PC-9 (cell line): ENCODE data around the gene AKAP13. TPM values are rescaled to one million over a fixed set of nuclear protein-coding genes. Genes with fewer than 3 reads are reported as not detected.

ENCODE experiments used
- BruUV-seq: library from RNA; stranded (reverse); fragments of 400-500 nt; replicated peaks from 2 replicates; lab custom pipeline; 2021; lab: Mats Ljungman, UMichigan
- CTCF ChIA-PET: fragments of 300-600 bp; sonication (Branson Sonifier 250); formaldehyde crosslinking; loops from one replicate; lab custom pipeline; 2022; ENCODE audit warnings: antibody characterized with exemption; lab: Charles Lee
- POLR2A ChIA-PET: fragments of 300-600 bp; sonication (Branson Sonifier 250); formaldehyde crosslinking; loops from one replicate; lab custom pipeline; 2022; ENCODE audit warnings: antibody characterized with exemption; ENCODE audit not compliant: unreplicated experiment; lab: Charles Lee
- DNase-seq, 2 experiments: peaks; one replicate each; pipeline versions ENCODE4 v3.0.0 to v3.0.0-alpha.2; 2015 to 2022; ENCODE audit warnings: mixed read lengths in 1 of 2
- H2AFZ ChIP-seq: fragments of 200-600 bp; sonication (generic); 2 replicates; pipeline ENCODE4 v1.8.1; 2017; ENCODE audit warnings: antibody characterized with exemption
- H3F3A ChIP-seq: fragments of 200-600 bp; sonication (generic); 2 replicates; pipeline ENCODE4 v1.8.1; 2017; ENCODE audit warnings: antibody characterized with exemption, mild to moderate bottlenecking, low read depth; ENCODE audit not compliant: insufficient read depth
- H3K27ac ChIP-seq: fragments of 200-600 bp; sonication (generic); 2 replicates; pipeline ENCODE4 v1.6.1; 2016; ENCODE audit warnings: mixed run types
- H3K27me3 ChIP-seq: fragments of 200-600 bp; sonication (generic); 2 replicates; pipeline ENCODE4 v1.6.1; 2016; ENCODE audit warnings: low read depth, mixed run types; ENCODE audit not compliant: insufficient read depth
- H3K36me3 ChIP-seq: fragments of 200-600 bp; sonication (generic); 2 replicates; pipeline ENCODE4 v1.6.1; 2016; ENCODE audit warnings: low read depth, mixed run types
- H3K4me1 ChIP-seq: fragments of 200-600 bp; sonication (generic); replicated peaks from 2 replicates; pipeline ENCODE4 v1.6.1; 2016; ENCODE audit warnings: mixed run types; ENCODE audit not compliant: insufficient read depth
- H3K4me2 ChIP-seq: fragments of 200-600 bp; sonication (generic); 2 replicates; pipeline ENCODE4 v1.6.1; 2017; ENCODE audit warnings: mixed run types
- H3K4me3 ChIP-seq: fragments of 200-600 bp; sonication (generic); 2 replicates; pipeline ENCODE4 v1.6.1; 2016; ENCODE audit warnings: mixed run types
- H3K79me2 ChIP-seq: fragments of 200-600 bp; sonication (generic); 2 replicates; pipeline ENCODE4 v1.6.1; 2017; ENCODE audit warnings: low read depth, mixed run types
- H3K9me2 ChIP-seq: fragments of 200-600 bp; sonication (generic); 2 replicates; pipeline ENCODE4 v1.8.1; 2017; ENCODE audit warnings: mild to moderate bottlenecking; ENCODE audit not compliant: insufficient read depth
- H3K9me3 ChIP-seq: fragments of 200-600 bp; sonication (generic); 2 replicates; pipeline ENCODE4 v1.8.1; 2016; ENCODE audit warnings: low read depth; ENCODE audit not compliant: insufficient read depth
- H4K20me1 ChIP-seq: fragments of 200-600 bp; sonication (generic); 2 replicates; pipeline ENCODE4 v1.8.1; 2017; ENCODE audit not compliant: insufficient read depth
- EZH2 ChIP-seq: fragments of 200-600 bp; sonication (generic); IDR thresholded peaks from 2 replicates; pipeline ENCODE4 v1.8.0; 2017; ENCODE audit warnings: antibody characterized with exemption, low read depth
- intact Hi-C: fragments of 100-400 bp; cut with micrococcal nuclease; formaldehyde crosslinking; loops from one replicate; pipeline ENCODE4 v1.10.0; 2022; ENCODE audit not compliant: unreplicated experiment
- total RNA-seq: library from RNA; stranded (reverse); gene quantifications from 2 replicates; pipeline ENCODE4 v1.2.3, GENCODE V29; 2021
- TF ChIP-seq, protein P1 (sequence below): fragments of 200-600 bp; sonication (generic); conservative IDR thresholded peaks from 2 replicates; pipeline ENCODE4 v1.6.1; 2017; ENCODE audit warnings: mixed run types, antibody characterized with exemption, mild to moderate bottlenecking, moderate library complexity

Gene AKAP13
- total RNA-seq, 1 experiment from 2014 or later: 82.5 TPM

DNA sequence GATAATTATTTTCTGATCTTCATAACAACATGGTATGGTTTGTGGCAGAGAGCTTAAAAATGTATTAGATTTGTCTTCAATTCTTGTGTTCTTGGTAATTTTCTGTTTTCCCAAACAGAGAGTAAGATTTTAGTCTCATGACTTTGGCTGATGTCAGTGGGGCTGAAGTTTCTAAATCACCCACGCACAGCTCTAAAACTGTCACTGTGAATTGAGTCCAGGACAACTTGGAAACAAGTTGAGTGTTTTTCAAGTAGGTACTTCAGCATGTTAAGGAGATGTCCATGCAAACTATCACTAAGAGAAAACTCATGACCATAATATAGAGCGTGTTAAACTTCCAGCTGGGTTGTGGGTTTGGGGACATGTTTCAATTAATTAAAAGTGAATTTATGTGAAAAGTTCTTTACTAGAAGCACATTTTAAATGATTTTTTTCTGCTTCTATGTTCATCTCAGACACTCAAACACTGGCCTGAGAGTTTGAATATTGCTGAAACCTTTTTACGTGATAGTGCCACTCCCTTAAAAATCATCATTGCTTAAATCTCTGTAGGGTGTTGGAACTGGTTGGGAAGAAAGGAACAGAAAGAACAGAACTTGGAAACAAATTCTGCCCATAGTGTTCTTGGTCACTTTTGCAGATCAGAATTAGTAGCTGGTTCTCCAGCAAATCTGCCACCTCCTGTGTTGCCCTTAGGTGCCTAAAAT is 324.5 kb downstream of the AKAP13 start:
- H3F3A ChIP-seq: peaks cover 3% of the 10 kb centered on the region; the same call in 1 of the 2 replicates
- no peaks in the 10 kb centered on the region for H3K27me3 ChIP-seq
- H3K4me1 ChIP-seq: no peaks in the 10 kb centered on the region
- ChIA-PET CTCF (no interaction called here), POLR2A (no interaction called here)
- H3K79me2 ChIP-seq: no peaks in the 10 kb centered on the region
- no peaks in the 10 kb centered on the region for H3K9me3 ChIP-seq
- H4K20me1 ChIP-seq: peaks cover under 1% of the 10 kb centered on the region; the same call in 1 of the 2 replicates
- no peak overlapping the region for H3K4me3 ChIP-seq
- H2AFZ ChIP-seq: no peak overlapping the region
- DNase-seq: no peak
- H3K36me3 ChIP-seq: no peaks in the 10 kb centered on the region
- H3K9me2 ChIP-seq: no peaks in the 10 kb centered on the region
- no peak for TF ChIP-seq EZH2
- TF ChIP-seq, protein P1, sequence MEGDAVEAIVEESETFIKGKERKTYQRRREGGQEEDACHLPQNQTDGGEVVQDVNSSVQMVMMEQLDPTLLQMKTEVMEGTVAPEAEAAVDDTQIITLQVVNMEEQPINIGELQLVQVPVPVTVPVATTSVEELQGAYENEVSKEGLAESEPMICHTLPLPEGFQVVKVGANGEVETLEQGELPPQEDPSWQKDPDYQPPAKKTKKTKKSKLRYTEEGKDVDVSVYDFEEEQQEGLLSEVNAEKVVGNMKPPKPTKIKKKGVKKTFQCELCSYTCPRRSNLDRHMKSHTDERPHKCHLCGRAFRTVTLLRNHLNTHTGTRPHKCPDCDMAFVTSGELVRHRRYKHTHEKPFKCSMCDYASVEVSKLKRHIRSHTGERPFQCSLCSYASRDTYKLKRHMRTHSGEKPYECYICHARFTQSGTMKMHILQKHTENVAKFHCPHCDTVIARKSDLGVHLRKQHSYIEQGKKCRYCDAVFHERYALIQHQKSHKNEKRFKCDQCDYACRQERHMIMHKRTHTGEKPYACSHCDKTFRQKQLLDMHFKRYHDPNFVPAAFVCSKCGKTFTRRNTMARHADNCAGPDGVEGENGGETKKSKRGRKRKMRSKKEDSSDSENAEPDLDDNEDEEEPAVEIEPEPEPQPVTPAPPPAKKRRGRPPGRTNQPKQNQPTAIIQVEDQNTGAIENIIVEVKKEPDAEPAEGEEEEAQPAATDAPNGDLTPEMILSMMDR: no peak
- no peak overlapping the region for H3K4me2 ChIP-seq
- intact Hi-C loops: no loop called here
- no TSS peak for BruUV-seq
- no peak overlapping the region for H3K27ac ChIP-seq

DNA sequence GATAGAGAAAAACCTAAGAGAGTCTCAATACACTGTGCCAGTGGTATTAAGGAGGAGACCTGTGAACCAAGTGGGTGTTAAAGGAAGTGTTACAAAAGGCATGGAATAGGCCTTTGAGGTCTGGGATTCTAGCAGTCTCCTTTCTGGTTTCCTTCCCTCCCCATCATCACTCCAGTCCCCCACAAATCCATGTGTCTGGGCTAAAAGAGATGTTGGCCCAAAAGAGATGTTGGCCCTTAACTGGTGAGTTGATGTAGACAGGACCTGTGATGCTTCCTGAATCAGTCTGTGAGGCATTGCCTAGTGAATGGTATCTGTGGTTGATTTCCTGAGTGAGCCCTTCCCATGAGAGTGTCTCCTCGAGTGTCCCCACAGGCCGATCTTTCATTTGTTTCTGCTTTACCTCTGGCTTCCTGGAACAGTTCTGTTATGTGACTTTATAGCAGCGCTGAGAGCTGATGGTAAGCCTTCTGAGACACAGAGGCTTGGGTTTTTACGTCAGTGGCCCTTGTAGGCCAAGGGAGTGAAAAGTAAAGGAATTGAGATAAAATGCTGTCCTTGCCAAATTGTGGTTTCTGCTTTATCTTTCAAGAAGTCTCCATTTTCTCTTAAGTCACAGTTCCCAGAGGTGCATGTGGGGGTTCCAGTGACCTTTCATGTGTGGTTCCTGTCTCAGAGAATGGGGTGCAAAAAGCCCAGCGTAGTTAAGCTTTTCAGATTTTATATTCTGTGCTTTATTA is 326.5 kb downstream of the AKAP13 start:
- Histone ChIP-seq H3K4me3 (no peak overlapping the region), H3K36me3 (peaks cover 6% of the 10 kb centered on the region; the same call in 1 of the 2 replicates), H3K27me3 (no peaks in the 10 kb centered on the region), H3K4me1 (no peaks in the 10 kb centered on the region), H3K9me3 (no peaks in the 10 kb centered on the region), H3K9me2 (no peaks in the 10 kb centered on the region), H3F3A (peaks cover 6% of the 10 kb centered on the region; the same call in 1 of the 2 replicates), H3K27ac (no peak overlapping the region), H3K79me2 (no peaks in the 10 kb centered on the region), H2AFZ (no peak overlapping the region), H3K4me2 (no peak overlapping the region), H4K20me1 (no peaks in the 10 kb centered on the region)
- intact Hi-C loops: no loop called here
- POLR2A ChIA-PET: no interaction called here
- TF ChIP-seq, protein P1: no peak
- TF ChIP-seq EZH2: no peak
- CTCF ChIA-PET: no interaction called here
- DNase-seq: no peak
- no TSS peak for BruUV-seq

DNA sequence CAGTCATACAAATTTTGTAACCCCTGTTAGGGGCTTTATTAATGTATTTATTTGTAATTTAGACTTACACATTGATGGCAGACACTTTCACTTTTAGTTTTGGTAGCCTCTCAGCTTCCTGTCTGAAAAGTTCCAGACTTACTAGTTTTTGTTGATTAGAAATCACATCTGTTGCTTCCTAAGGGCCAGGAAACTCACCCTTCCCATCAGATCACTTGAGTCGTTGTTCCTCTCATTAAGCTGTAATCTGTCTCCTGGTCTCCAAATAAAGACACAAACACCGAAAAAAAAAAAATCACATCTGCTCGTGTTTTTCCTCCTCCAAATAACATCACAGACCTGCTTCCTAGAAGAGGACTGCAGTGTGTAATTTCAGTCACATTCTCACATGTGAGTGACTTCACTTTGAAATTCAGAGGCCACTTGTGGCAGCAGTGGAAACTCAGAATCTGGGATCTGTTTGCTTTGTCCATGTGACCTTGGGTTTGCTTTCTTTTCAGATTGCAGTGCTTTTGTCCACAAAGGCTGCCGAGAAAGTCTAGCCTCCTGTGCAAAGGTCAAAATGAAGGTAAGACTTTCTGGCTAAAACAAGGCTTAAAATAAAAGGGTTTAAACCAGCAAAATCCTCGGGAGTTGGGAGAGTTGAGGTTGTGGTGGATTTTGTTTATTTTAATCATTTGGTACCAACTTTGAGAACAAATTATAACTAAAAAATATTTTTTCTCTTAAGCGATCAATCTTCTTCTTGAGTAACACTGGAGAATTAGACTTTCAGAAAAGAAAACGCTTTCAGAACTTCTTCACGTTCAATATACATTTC is 327.3 kb downstream of the AKAP13 start:
- Histone ChIP-seq H3K4me2 (no peak overlapping the region), H4K20me1 (no peaks in the 10 kb centered on the region), H3K27me3 (no peaks in the 10 kb centered on the region), H3K9me3 (no peaks in the 10 kb centered on the region), H3K4me3 (no peak overlapping the region), H3K9me2 (no peaks in the 10 kb centered on the region), H3K4me1 (no peaks in the 10 kb centered on the region), H3K27ac (no peak overlapping the region), H3F3A (peaks cover 6% of the 10 kb centered on the region; the same call in 1 of the 2 replicates), H3K79me2 (no peaks in the 10 kb centered on the region), H2AFZ (no peak overlapping the region), H3K36me3 (peaks cover 6% of the 10 kb centered on the region; the same call in 1 of the 2 replicates)
- intact Hi-C loops: no loop called here
- CTCF ChIA-PET: no interaction called here
- no peak for DNase-seq
- POLR2A ChIA-PET: interaction anchor here (0.7 kb wide), 1 partner anchor 92 kb away, joined by 6 read pairs; no protein-coding TSS in a partner anchor
- no peak for TF ChIP-seq EZH2
- TF ChIP-seq, protein P1: no peak
- no TSS peak for BruUV-seq
